GM12875 (cell line): ENCODE measurements around the gene FGGY.

ENCODE experiments used
- H3K4me3 ChIP-seq: one replicate; pipeline ENCODE4 v1.5.1; 2011; ENCODE audit warnings: low read depth, low read length, control low read depth
- CTCF ChIP-seq: IDR thresholded peaks from 2 replicates; pipeline ENCODE4 v1.5.1; 2011; ENCODE audit warnings: low read depth, mild to moderate bottlenecking, control low read depth, inconsistent platforms, low read length, moderate library complexity, borderline replicate concordance; ENCODE audit not compliant: insufficient read depth

FGGY gene

GRCh38 chr1:59315529-59316463, 18.9 kb downstream of the FGGY start:
- no peak overlapping the region for H3K4me3 ChIP-seq
- TF ChIP-seq CTCF = no peak

GRCh38 chr1:59316497-59317128, 19.7 kb downstream of the FGGY start:
- no peak overlapping the region for H3K4me3 ChIP-seq
- TF ChIP-seq CTCF = no peak

GRCh38 chr1:59317343-59317742, 20.4 kb downstream of the FGGY start:
- TF ChIP-seq CTCF = no peak
- no peak overlapping the region for H3K4me3 ChIP-seq

GRCh38 chr1:59317780-59318179, 20.9 kb downstream of the FGGY start:
- TF ChIP-seq CTCF = no peak
- no peak overlapping the region for H3K4me3 ChIP-seq

GRCh38 chr1:59318271-59318860, 21.5 kb downstream of the FGGY start:
- no peak for TF ChIP-seq CTCF
- H3K4me3 ChIP-seq = no peak overlapping the region

GRCh38 chr1:59322394-59322793, 25.5 kb downstream of the FGGY start:
- no peak for TF ChIP-seq CTCF
- H3K4me3 ChIP-seq = no peak overlapping the region
